ENCODE measurements around the gene DYRK3.

Gene DYRK3

GRCh38 chr1:206654828-206655227, 19.5 kb downstream of the DYRK3 start:
- H3K4me3 ChIP-seq = no peak overlapping the region
- no peak for TF ChIP-seq CTCF (IDR thresholded peaks at IDR 0.05)
- no peak for DNase-seq (ENCODE audit: low spot score)
- H3K27ac ChIP-seq = peak overlapping the region; percentile 27 to 40

GRCh38 chr1:206655471-206655882, 20.1 kb downstream of the DYRK3 start:
- Histone ChIP-seq H3K4me3 (no peak overlapping the region), H3K27ac (peak overlapping the region; percentile 27 to 40)
- TF ChIP-seq CTCF (IDR thresholded peaks at IDR 0.05) = no peak
- DNase-seq (ENCODE audit: low spot score) = no peak

- no peak for DNase-seq (ENCODE audit: low spot score)
- Histone ChIP-seq H3K4me3 (no peak overlapping the region), H3K27ac (no peak overlapping the region)
- no peak for TF ChIP-seq CTCF (IDR thresholded peaks at IDR 0.05)
Observed at GRCh38 chr1:206656936-206657335, 21.6 kb downstream of the DYRK3 start.

- no peak for TF ChIP-seq CTCF (IDR thresholded peaks at IDR 0.05)
- Histone ChIP-seq H3K4me3 (peak overlapping the region; percentile 54), H3K27ac (peak overlapping the region in 1 of 2 donors; percentile 93)
- no peak for DNase-seq (ENCODE audit: low spot score)
Observed at GRCh38 chr1:206657751-206658150, 22.4 kb downstream of the DYRK3 start.

- no peak for DNase-seq (ENCODE audit: low spot score)
- peak overlapping the region; percentile 54 for H3K4me3 ChIP-seq
- TF ChIP-seq CTCF (IDR thresholded peaks at IDR 0.05) = peak; percentile 58
- peak overlapping the region; percentile 85 to 93 for H3K27ac ChIP-seq
Observed at GRCh38 chr1:206658264-206658980, 23.1 kb downstream of the DYRK3 start.

- Histone ChIP-seq H3K4me3 (peak overlapping the region; percentile 54), H3K27ac (peak overlapping the region; percentile 85 to 93)
Observed at GRCh38 chr1:206658981-206659273, 23.6 kb downstream of the DYRK3 start.

More at GRCh38 chr1:206658981-206659273, 23.6 kb downstream of the DYRK3 start:
- no peak for DNase-seq (ENCODE audit: low spot score)
- no peak for TF ChIP-seq CTCF (IDR thresholded peaks at IDR 0.05)
